Stomach (tissue), 4 donors: ENCODE results near the gene DOCK3.

Experiments used
- CTCF ChIP-seq, 7 experiments: fragments of 450-650 bp in 4 of 7; fragments of 200-600 bp in 3 of 7; sonication (generic) in 3 of 7; IDR thresholded peaks; one replicate each; pipeline ENCODE4 v1.5.1; 2016 to 2019; ENCODE audit warnings: antibody characterized with exemption in 7 of 7, control low read depth in 2 of 7, mild to moderate bottlenecking in 1 of 7
- POLR2A ChIP-seq, 4 donors: fragments of 450-650 bp; IDR thresholded peaks; one replicate each; pipeline ENCODE4 v1.6.1; 2016; ENCODE audit warnings: antibody characterized with exemption in 4 of 4, control low read depth in 2 of 4, mild to moderate bottlenecking in 1 of 4, moderate library complexity in 1 of 4

- TF ChIP-seq CTCF (IDR thresholded peaks at IDR 0.05) (no peak), POLR2A (IDR thresholded peaks at IDR 0.05) (no peak)
These were observed 448.8 kb downstream of the DOCK3 start for GRCh38 chr3:51123531-51123930.
